Stimulated activated CD4-positive, alpha-beta T cell treated with anti-CD3 and anti-CD28 coated beads, Interleukin-12 subunit alpha, Interleukin-12 subunit beta, amount 100 ng/mL, for 4 hours (primary cell): Measurements from ENCODE around the gene PTTG1IP.

Source experiments
- DNase-seq: peaks from one replicate; pipeline ENCODE4 v3.0.0-alpha.2; 2020

Gene PTTG1IP

GRCh38 chr21:44799646-44800045 lies 73.8 kb downstream of the PTTG1IP start:
- no peak for DNase-seq
